T follicular helper cell (primary cell): ENCODE data around the gene MAP7.

Source experiments
- DNase-seq: peaks from one replicate; pipeline ENCODE4 v3.0.0-alpha.2; 2020; ENCODE audit warnings: low read depth

MAP7 gene

DNA sequence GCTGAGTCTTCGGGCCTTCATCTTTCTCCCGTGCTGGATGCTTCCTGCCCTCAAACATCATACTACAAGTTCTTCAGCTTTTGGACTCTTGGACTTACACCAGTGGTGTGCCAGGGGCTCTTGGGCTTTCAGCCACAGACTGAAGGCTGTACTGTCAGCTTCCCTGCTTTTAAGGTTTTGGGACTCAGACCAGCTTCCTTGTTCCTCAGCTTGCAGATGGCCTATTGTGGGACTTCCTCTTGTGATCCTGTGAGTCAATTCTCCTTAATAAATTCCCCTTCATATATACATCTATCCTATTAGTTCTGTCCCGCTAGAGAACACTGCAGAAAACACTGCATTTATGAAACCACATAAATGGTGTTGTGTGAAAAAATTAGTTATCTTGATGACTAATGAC lies 246.7 kb downstream of the MAP7 start:
- DNase-seq: no peak

DNA sequence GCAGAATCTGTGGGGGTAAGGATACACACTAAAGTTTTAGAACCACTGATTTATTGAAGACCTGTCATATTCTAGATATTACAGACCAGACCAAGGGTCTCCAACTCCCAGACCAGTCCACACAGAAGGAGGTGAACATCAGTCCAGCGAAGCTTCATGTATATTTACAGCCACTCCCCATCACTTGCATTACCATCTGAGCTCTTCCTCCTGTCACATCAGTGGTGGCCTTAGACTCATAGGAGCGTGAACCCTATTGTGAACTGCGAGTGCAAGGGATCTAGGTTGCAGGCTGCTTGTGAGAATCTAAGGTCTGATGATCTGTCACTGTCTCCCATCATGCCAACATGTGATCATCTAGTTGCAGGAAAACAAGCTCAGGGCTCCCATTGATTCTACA lies 255.6 kb downstream of the MAP7 start:
- DNase-seq: no peak
